HepG2 (cell line): Measurements from ENCODE around the gene BSN. TPM values are rescaled to one million over a fixed set of nuclear protein-coding genes. Genes with fewer than 3 reads are reported as not detected.

ENCODE experiments used
- ATAC-seq: fragments of 200-7000 bp; cut with Tn5 transposase; 3 replicates; pipeline ENCODE4 v1.9.1; 2020; ENCODE audit warnings: mild to moderate bottlenecking, moderate library complexity
- BruUV-seq: library from RNA; stranded (reverse); fragments of 400-500 nt; replicated peaks from 2 replicates; lab custom pipeline; 2021; lab: Mats Ljungman, UMichigan
- CTCF ChIA-PET: fragments of 300-600 bp; formaldehyde crosslinking; extraction: SDS; loops from one replicate; lab custom pipeline; 2021; ENCODE audit warnings: low total read pairs, inconsistent platforms, low intra/inter-chr PET ratio; lab: Yijun Ruan, JAX
- POLR2A ChIA-PET: fragments of 350-600 bp; sonication (Branson Sonifier 250); formaldehyde crosslinking; loops from one replicate; lab custom pipeline; 2020; ENCODE audit warnings: antibody characterized with exemption, inconsistent platforms; lab: Yijun Ruan, JAX
- DNase-seq: peaks from one replicate; pipeline ENCODE4 v3.0.0-alpha.2; 2015; ENCODE audit warnings: low spot score
- FAIRE-seq: peaks from 3 replicates; lab custom pipeline; 2011; peaks lifted over from hg19 to GRCh38; lab: Jason Lieb, UNC
- H2AFZ ChIP-seq: one replicate; pipeline ENCODE4 v1.6.1; 2011; ENCODE audit warnings: low read length, inconsistent platforms
- H3K27ac ChIP-seq: fragments of 300-600 bp; 3 replicates; pipeline ENCODE4 v1.8.0; 2011; ENCODE audit warnings: mixed run types, mild to moderate bottlenecking, mixed read lengths, low read length, inconsistent platforms; ENCODE audit not compliant: insufficient read depth; ENCODE audit errors: extremely low read length
- H3K27me3 ChIP-seq, 2 experiments: fragments of 200-600 bp in 1 of 2; 2 replicates in 1 of 2; 3 replicates in 1 of 2; pipeline versions ENCODE4 v1.6.0 to v1.8.0; 2011; ENCODE audit warnings: low read length in 2 of 2, mild to moderate bottlenecking in 2 of 2, moderate library complexity in 2 of 2, inconsistent platforms in 1 of 2; ENCODE audit not compliant: insufficient read depth in 2 of 2, control insufficient read depth in 1 of 2
- H3K36me3 ChIP-seq, 2 experiments: fragments of 200-600 bp in 1 of 2; replicated peaks in 1 of 2; 2 replicates in 1 of 2; 3 replicates in 1 of 2; pipeline versions ENCODE4 v1.5.1 to v1.8.0; 2011; ENCODE audit warnings: low read length in 2 of 2, inconsistent platforms in 1 of 2; ENCODE audit not compliant: insufficient read depth in 2 of 2, control insufficient read depth in 1 of 2
- H3K4me1 ChIP-seq: 2 replicates; pipeline ENCODE4 v1.5.1; 2012; ENCODE audit warnings: low read length, inconsistent platforms; ENCODE audit not compliant: insufficient read depth
- H3K4me2 ChIP-seq: 2 replicates; pipeline ENCODE4 v1.6.0; 2011; ENCODE audit warnings: low read depth, low read length, inconsistent platforms
- H3K4me3 ChIP-seq, 3 experiments: fragments of 200-600 bp in 1 of 3; sonication (generic), shearing (Covaris generic) in 1 of 3; replicated peaks in 1 of 3; 2 replicates each; pipeline ENCODE4 v1.5.1; 2011 to 2016; ENCODE audit warnings: low read length in 3 of 3, inconsistent platforms in 2 of 3, low read depth in 2 of 3, mild to moderate bottlenecking in 2 of 3, control low read depth in 1 of 3, mixed read lengths in 1 of 3; ENCODE audit not compliant: insufficient read depth in 1 of 3
- H3K79me2 ChIP-seq: one replicate; pipeline ENCODE4 v1.6.1; 2011; ENCODE audit warnings: low read length, inconsistent platforms; ENCODE audit not compliant: insufficient read depth
- H3K9ac ChIP-seq: 2 replicates; pipeline ENCODE4 v1.6.0; 2011; ENCODE audit warnings: mild to moderate bottlenecking, low read depth, low read length, inconsistent platforms; ENCODE audit not compliant: insufficient read depth
- H3K9me3 ChIP-seq: 2 replicates; pipeline ENCODE4 v1.5.1; 2012; ENCODE audit warnings: mild to moderate bottlenecking, low read length
- H4K20me1 ChIP-seq: 2 replicates; pipeline ENCODE4 v1.6.0; 2011; ENCODE audit warnings: inconsistent platforms, mild to moderate bottlenecking, low read length, moderate library complexity; ENCODE audit not compliant: insufficient read depth
- CEBPB ChIP-seq: IDR thresholded peaks from 2 replicates; pipeline ENCODE4 v1.6.1; 2011; ENCODE audit warnings: low read depth, low read length, improper control_type of control experiment, borderline replicate concordance
- FOXK1 ChIP-seq: sonication (generic); formaldehyde crosslinking; IDR thresholded peaks from 2 replicates; pipeline ENCODE4 v1.4.0; 2020; ENCODE audit warnings: low read depth, missing genetic modification reagents, borderline replicate concordance
- ISX ChIP-seq: sonication (generic); formaldehyde crosslinking; conservative IDR thresholded peaks from 2 replicates; pipeline ENCODE4 v1.5.0; 2020; ENCODE audit warnings: missing genetic modification reagents
- KLF13 ChIP-seq: sonication (generic); formaldehyde crosslinking; IDR thresholded peaks from 2 replicates; pipeline ENCODE4 v1.4.0; 2020; ENCODE audit warnings: mild to moderate bottlenecking, missing genetic modification reagents
- PAF1 ChIP-seq: IDR thresholded peaks from 2 replicates; pipeline ENCODE4 v1.6.1; 2016; ENCODE audit warnings: missing genetic modification reagents, missing compliant biosample characterization
- RFX5 ChIP-seq: IDR thresholded peaks from 2 replicates; pipeline ENCODE4 v1.6.1; 2011; ENCODE audit warnings: low read depth, low read length, improper control_type of control experiment
- SIN3B ChIP-seq: fragments of 150-350 bp; IDR thresholded peaks from 2 replicates; pipeline ENCODE4 v1.6.1; 2014; ENCODE audit warnings: low read length
- TBX3 ChIP-seq: fragments of 450-650 bp; IDR thresholded peaks from 2 replicates; pipeline ENCODE4 v1.6.1; 2017; ENCODE audit warnings: antibody characterized with exemption, mild to moderate bottlenecking, inconsistent platforms, borderline replicate concordance
- YEATS4 ChIP-seq: sonication (generic); formaldehyde crosslinking; IDR thresholded peaks from 2 replicates; pipeline ENCODE4 v1.4.0; 2020; ENCODE audit warnings: missing genetic modification reagents, borderline replicate concordance
- ZBTB4 ChIP-seq: sonication (generic); formaldehyde crosslinking; IDR thresholded peaks from 2 replicates; pipeline ENCODE4 v1.4.0; 2020; ENCODE audit warnings: missing genetic modification reagents, mild to moderate bottlenecking, borderline replicate concordance
- ZNF513 ChIP-seq: sonication (generic); formaldehyde crosslinking; conservative IDR thresholded peaks from 2 replicates; pipeline ENCODE4 v1.5.0; 2020; ENCODE audit warnings: missing genetic modification reagents
- ZNF557 ChIP-seq: sonication (generic); formaldehyde crosslinking; IDR thresholded peaks from 2 replicates; pipeline ENCODE4 v1.4.0; 2020; ENCODE audit warnings: missing genetic modification reagents
- ZNF615 ChIP-seq: sonication (generic); formaldehyde crosslinking; IDR thresholded peaks from 2 replicates; pipeline ENCODE4 v1.5.0; 2020; ENCODE audit warnings: mild to moderate bottlenecking, missing genetic modification reagents, borderline replicate concordance
- WGBS: methylation state at CpG from one replicate; pipeline ENCODE4 v1.1.6; 2017; ENCODE audit warnings: low lambda C conversion rate; 5-methylcytosine and 5-hydroxymethylcytosine counted together
- in situ Hi-C: cut with HindIII; loops from 2 replicates; pipeline ENCODE4 v1.10.0; 2017; ENCODE audit warnings: low pct_unique_long_range_greater_than_20kb; ENCODE audit not compliant: extremely low pct_ligation_motif_present
- intact Hi-C: fragments of 100-400 bp; cut with micrococcal nuclease; formaldehyde crosslinking; loops from one replicate; pipeline ENCODE4 v1.10.0; 2022; ENCODE audit not compliant: unreplicated experiment
- polyA plus RNA-seq, 8 experiments: library from polyadenylated mRNA; depleted of rRNA in 3 of 8; stranded (reverse) in 7 of 8; unstranded in 1 of 8; fragments of >200 nt; fragmentation: Illumina TruSeq in 4 of 8; extraction: Trizol in 4 of 8; gene quantifications; 2 replicates each; pipeline versions ENCODE4 v1.2.1 to v1.2.3, GENCODE V29; 2011 to 2016; ENCODE audit warnings: low read depth in 4 of 8, missing spikeins in 1 of 8, mixed read lengths in 1 of 8; ENCODE audit not compliant: insufficient read depth in 1 of 8
- total RNA-seq, 5 experiments: library from RNA; depleted of rRNA; stranded (reverse); fragments of >200 nt; fragmentation: Illumina TruSeq; extraction: Trizol; gene quantifications; 2 replicates each; pipeline ENCODE4 v1.2.3, GENCODE V29; 2016; ENCODE audit warnings: low read depth in 1 of 5

Gene BSN
- total and polyA plus RNA-seq, 2 of the 13 experiments (the other 11 are each of a cell fraction or from before 2014, with no cell fraction given) = 0.42 to 0.86 TPM

DNA sequence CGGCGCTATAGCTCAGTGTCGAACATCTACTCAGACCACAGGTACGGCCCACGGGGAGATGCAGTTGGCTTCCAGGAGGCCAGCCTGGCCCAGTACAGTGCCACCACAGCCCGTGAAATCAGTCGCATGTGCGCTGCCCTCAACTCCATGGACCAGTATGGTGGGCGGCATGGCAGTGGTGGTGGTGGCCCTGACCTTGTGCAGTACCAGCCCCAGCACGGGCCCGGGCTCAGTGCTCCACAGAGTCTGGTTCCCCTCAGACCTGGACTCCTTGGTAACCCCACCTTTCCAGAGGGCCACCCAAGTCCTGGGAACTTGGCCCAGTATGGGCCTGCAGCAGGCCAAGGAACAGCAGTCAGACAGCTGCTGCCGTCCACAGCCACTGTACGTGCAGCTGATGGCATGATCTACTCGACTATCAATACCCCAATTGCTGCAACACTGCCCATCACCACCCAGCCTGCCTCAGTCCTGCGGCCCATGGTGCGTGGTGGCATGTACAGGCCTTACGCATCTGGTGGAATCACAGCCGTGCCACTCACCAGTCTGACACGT is 101.5 kb downstream of the BSN start:
- TF ChIP-seq RFX5 (no peak), TBX3 (no peak)
- no peaks in the 10 kb centered on the region for H3K27me3 ChIP-seq
- H3K9me3 ChIP-seq = no peaks in the 10 kb centered on the region
- no peak overlapping the region for H2AFZ ChIP-seq
- FAIRE-seq (no peak), ATAC-seq (no peak), DNase-seq (no peak)
- H3K36me3 ChIP-seq = no peaks in the 10 kb centered on the region
- H4K20me1 ChIP-seq = no peaks in the 10 kb centered on the region
- no peak overlapping the region for H3K27ac ChIP-seq
- in situ Hi-C loops (no loop called here), intact Hi-C loops (no loop called here)
- H3K79me2 ChIP-seq = no peaks in the 10 kb centered on the region
- H3K4me3 ChIP-seq = no peak overlapping the region
- no peak overlapping the region for H3K9ac ChIP-seq
- BruUV-seq = no TSS peak
- 90% methylated on average over 11 of the region's 19 CpGs for WGBS
- H3K4me1 ChIP-seq = peaks cover 11% of the 10 kb centered on the region
- ChIA-PET POLR2A (no interaction called here), CTCF (no interaction called here)
- no peak overlapping the region for H3K4me2 ChIP-seq

GRCh38 chr3:49656541-49657112 is 102.3 kb downstream of the BSN start:
- FAIRE-seq (no peak), DNase-seq (no peak), ATAC-seq (no peak)
- H3K27ac ChIP-seq = no peak overlapping the region
- BruUV-seq = no TSS peak
- in situ Hi-C loops (no loop called here), intact Hi-C loops (no loop called here)
- H3K9me3 ChIP-seq = no peaks in the 10 kb centered on the region
- POLR2A ChIA-PET = no interaction called here
- H3K36me3 ChIP-seq = no peaks in the 10 kb centered on the region
- no peaks in the 10 kb centered on the region for H3K27me3 ChIP-seq
- H3K4me1 ChIP-seq = peaks cover 11% of the 10 kb centered on the region
- H4K20me1 ChIP-seq = no peaks in the 10 kb centered on the region
- TF ChIP-seq YEATS4 (CRISPR knock-in tag) = no peak
- TF ChIP-seq KLF13 (CRISPR knock-in tag) = no peak
- no peak for TF ChIP-seq PAF1
- no peak for TF ChIP-seq SIN3B
- TF ChIP-seq ISX = no peak
- TF ChIP-seq ZNF557 (CRISPR knock-in tag) = no peak
- TF ChIP-seq CEBPB = no peak
- no peak for TF ChIP-seq ZNF513 (CRISPR knock-in tag)
- TF ChIP-seq ZNF615 = no peak
- TF ChIP-seq FOXK1 (CRISPR knock-in tag) = no peak
- no peak for TF ChIP-seq ZBTB4 (CRISPR knock-in tag)
- TF ChIP-seq, all 625 proteins: peak for 0
- Histone ChIP-seq H3K4me3 (no peak overlapping the region), H3K79me2 (no peaks in the 10 kb centered on the region), H3K4me2 (no peak overlapping the region), H3K9ac (no peak overlapping the region), H2AFZ (no peak overlapping the region)
- 92% methylated on average over 13 of the region's 18 CpGs for WGBS
- CTCF ChIA-PET = no interaction called here
